Measurements from ENCODE around the gene ETFA.

The ETFA gene

DNA sequence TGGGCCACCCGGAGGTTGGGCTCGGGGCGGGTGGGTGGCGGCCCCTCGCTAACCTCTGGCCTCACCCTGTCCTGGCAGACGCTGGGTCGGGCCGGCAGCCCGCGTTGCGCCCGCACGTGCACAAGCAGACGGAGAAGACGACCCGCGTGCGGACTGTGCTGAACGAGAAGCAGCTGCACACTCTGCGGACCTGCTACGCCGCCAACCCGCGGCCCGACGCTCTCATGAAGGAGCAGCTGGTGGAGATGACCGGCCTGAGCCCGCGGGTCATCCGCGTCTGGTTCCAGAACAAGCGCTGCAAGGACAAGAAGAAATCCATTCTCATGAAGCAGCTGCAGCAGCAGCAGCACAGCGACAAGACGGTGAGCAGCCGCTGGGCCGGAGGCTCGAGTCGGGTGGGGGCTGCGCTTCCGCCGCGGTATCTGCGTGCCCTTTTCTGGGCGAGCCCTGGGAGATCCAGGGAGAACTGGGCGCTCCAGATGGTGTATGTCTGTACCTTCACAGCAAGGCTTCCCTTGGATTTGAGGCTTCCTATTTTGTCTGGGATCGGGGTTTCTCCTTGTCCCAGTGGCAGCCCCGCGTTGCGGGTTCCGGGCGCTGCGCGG, 29.0 kb upstream of the ETFA start:
- peak; percentile 3 to 84 (median 81) for DNase-seq

GRCh38 chr15:76339305-76340197, 28.3 kb upstream of the ETFA start:
- DNase-seq = peak in 1 of 3 experiments; percentile 74

DNA sequence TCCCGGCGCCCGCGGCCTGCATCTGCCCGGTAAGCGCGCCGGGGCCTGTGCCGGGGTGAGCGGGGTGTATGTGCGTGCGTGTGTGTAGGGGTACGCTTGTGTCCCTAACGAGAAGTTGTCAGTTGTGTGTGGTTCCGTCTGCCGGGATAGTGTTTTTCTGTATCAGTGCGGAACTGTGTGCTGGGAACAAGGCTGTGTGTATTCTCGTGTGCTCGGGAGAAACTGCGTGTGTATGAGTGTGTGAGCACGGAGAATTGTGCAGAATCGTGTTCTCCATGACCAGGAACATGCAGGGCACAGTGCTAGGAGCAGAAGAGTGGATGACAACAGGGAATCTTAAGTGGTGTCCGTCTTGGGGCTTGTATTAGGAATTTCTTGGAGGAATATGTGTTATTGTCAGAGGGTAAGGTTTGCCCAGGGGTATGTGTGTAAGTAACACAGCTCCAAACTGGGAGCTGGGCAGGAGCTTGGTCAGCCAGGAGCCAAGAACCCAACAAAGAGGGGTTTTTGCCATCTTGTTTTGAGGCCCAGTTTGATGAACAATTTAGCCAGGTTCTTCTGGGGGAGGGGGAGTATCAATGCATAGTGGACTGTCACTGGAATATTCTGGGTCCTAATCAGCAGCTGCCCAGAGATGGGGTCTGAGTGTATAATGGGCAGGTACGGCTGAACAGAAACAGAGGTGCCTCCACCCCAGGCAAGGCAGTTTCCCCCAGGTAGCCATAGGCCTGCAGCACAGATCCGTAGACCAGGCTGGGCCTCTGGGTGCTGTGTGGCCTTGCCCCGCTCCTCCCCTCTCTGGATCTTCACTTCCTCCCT, 27.4 kb upstream of the ETFA start:
- DNase-seq = no peak

DNA sequence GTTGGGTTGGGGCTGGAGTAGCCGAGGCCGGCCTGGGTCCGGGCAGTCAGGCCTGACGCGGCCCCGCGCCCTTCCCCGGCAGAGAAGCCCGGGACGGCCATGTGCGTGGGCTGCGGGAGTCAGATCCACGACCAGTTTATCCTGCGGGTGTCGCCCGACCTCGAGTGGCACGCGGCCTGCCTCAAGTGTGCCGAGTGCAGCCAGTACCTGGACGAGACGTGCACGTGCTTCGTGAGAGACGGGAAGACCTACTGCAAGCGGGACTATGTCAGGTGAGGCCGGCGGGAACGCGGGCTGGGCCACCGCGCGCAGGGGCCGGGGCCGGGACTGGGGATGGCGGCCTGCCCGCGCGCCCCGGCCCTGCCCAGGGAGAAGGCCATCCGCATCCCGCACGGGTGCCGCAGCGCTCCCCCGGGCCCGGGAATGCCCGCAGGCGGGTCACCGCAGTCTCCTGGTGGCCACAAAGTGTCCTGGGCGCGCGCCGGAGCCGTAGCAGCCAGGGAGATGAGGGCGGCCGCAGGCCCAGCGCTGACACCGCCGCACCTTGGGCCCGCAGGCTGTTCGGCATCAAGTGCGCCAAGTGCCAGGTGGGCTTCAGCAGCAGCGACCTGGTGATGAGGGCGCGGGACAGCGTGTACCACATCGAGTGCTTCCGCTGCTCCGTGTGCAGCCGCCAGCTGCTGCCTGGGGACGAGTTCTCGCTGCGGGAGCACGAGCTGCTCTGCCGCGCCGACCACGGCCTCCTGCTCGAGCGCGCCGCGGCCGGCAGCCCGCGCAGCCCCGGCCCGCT, 26.6 kb upstream of the ETFA start:
- no peak for DNase-seq

DNA sequence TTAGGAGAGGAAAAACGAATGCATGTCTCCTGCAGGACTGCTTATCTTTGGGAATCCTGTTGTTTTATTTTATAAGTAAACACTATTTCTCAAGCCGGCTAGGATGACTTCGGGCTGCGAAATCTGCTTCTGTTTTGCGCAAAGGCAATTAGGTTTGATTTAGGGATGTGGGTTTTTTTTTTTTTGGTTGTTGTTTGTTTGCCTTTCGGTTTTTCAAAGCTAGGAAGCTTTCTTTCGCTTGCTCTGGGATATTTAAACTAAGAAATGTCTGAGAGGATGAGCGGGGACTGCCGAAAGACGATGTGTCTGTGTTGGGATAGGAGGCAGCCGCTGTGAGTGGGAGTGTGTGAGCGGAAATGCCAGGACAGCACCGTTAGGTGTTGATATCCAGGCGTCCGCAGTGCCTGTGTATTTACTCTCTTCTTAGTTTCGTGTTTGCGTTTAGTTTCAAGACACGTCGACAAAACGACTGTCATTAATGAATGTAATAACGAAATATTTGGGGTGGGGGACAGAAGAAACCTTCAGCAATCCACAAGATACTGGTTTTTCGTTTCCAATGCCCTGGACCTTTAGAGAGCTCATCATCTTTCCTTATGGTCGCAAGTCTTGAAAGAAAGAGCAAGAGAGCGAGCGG, 25.9 kb upstream of the ETFA start:
- DNase-seq = no peak

DNA sequence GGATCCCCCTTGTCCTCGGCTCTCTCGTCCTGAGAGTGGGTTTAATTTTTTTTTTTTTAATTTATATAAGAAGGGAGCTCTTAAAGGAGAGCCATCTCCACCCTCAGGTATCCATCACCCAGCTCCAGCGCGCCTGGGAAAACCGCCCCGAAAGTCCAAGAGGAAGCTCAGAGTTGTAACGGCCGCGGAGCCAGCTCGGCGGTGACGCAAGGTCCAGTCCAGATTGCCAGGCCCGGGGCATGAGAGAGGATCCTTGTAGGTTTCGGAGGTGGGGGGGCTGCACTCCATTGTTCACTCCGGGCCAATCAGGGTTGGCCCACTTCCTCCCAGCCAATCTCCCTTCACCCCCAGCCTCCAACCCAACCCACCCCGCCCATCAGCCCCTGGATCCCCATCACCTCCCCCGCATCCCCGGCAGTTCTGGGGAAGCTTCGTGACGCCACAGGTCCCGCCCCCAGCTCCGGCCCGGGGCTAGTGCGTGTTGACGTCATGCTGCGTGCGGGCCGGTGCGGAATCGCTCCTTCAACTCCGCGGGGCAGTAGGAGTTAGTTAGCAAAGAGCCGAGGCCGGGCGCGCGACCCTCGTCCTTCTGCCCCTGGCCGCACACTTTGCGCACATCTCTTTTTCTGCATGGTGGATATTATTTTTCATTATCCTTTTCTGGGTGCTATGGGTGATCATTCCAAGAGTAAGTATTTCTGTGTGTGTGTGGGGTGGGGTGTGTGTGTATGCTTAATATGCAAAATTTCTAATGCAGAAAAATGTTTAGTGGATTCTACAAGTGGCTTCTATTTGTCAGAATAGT, 25.2 kb upstream of the ETFA start, which contains the start of gene ISL2:
TSS of gene ISL2 (plus strand) at position 520 of the 805 bp plus-strand sequence. CDS start at position 631, 111 bp downstream.
- no peak for DNase-seq

GRCh38 chr15:76335307-76336253, 24.3 kb upstream of the ETFA start:
- DNase-seq = no peak

GRCh38 chr15:76334438-76335306, 23.4 kb upstream of the ETFA start:
- no peak for DNase-seq

- no peak for DNase-seq
Observed at GRCh38 chr15:76333720-76334437, 22.6 kb upstream of the ETFA start.

GRCh38 chr15:76333309-76333708, 22.0 kb upstream of the ETFA start:
- DNase-seq = no peak

GRCh38 chr15:76332796-76333195, 21.5 kb upstream of the ETFA start:
- no peak for DNase-seq

- DNase-seq = peak in 2 of 3 experiments; percentile 4 to 38
Observed at GRCh38 chr15:76330080-76330680, 18.9 kb upstream of the ETFA start.

DNA sequence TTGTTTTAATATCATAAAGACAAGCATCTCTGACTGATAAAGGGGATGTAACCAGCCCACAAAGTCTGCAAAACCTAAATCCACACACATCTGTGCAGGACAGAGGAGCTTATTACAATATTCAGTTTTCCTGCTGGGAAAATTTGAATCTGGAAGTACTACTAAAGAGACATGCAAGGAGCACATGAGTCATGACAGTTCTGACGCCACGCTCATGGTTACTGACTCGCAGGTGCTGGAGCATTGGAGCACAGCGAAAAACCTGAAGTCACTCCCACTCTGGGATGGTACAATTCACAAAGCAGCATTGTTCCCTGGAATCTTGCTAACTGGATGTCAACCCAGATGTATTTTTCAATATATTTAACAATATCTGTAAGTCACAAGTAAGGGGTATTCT, 17.7 kb upstream of the ETFA start:
- DNase-seq = no peak

GRCh38 chr15:76328106-76328696, 16.9 kb upstream of the ETFA start:
- no peak for DNase-seq

- no peak for DNase-seq
Observed at GRCh38 chr15:76327191-76328105, 16.2 kb upstream of the ETFA start.

DNA sequence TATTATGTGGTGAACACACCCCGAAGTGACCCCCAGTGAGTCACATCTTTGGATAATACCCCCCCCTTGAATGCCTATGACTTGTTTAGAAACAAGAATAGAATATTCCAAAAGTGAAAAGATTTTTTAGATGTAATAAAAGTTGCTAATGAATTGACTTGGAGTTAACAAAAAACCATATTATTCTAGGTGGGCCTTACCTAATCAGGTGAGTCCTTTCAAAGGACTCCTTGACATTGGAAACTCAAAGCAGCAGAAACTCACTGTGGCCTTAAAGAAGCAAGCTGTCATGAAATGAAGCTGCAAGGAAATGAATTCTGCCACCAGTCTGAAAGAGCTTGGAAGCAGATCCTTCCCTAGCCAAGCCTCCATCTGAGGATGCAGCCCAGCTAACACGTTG, 14.4 kb upstream of the ETFA start:
- DNase-seq = no peak

All from NCI-H1417 (cell line).